CD4-positive, alpha-beta T cell treated with Interleukin-6 for 4 hours (primary cell): ENCODE measurements around the gene TNFRSF1A.

Experiments used
- DNase-seq: peaks from one replicate; pipeline ENCODE4 v3.0.0-alpha.2; 2020; ENCODE audit warnings: mixed read lengths

TNFRSF1A gene

DNA sequence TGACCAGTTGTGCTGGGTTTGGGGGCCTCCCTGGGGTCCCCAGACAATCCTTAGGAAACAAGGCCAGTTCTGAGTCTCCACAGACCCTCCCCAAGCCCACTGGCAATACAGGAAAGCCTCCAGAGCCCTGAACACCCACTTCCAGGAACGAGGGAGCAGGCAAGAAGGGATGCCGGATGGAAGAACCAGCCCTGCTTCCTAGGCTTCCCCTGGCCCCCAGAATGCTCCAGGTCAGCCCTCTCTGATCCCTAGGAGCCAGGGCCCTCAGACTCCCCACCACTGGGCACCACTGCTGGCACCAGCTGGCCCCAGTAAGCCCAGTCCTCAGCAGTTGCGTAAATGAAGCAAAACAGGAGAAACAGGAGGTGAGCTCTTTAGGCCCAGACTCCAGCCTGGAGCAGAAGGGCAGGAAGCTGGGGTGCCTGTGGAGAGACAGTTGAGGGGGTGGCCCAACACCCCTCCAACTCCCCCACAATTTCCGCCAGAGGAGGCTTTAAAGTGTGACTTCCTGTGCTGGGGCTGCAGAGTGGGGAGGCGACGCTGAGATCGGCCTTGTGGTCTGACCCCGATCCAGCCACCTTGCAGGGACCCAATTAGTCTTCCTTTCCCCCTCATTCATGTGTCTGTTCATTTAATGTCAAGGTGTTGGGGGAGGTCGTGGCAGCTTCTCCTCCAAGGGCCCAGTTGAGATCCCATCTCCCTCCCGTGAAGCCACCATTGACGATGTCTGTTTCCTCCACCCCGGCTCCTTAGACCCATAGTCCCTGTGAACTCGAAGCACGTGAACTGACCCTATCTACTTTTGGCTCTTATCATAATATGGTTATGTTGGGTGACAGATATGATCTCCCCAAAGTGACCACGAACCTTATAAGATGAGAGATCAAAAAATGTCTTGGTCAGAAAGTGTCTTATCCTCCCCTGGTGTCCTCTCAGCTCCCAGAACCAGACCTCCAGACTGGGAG, 4.7 kb downstream of the TNFRSF1A start:
- DNase-seq, result peak; percentile 75

DNA sequence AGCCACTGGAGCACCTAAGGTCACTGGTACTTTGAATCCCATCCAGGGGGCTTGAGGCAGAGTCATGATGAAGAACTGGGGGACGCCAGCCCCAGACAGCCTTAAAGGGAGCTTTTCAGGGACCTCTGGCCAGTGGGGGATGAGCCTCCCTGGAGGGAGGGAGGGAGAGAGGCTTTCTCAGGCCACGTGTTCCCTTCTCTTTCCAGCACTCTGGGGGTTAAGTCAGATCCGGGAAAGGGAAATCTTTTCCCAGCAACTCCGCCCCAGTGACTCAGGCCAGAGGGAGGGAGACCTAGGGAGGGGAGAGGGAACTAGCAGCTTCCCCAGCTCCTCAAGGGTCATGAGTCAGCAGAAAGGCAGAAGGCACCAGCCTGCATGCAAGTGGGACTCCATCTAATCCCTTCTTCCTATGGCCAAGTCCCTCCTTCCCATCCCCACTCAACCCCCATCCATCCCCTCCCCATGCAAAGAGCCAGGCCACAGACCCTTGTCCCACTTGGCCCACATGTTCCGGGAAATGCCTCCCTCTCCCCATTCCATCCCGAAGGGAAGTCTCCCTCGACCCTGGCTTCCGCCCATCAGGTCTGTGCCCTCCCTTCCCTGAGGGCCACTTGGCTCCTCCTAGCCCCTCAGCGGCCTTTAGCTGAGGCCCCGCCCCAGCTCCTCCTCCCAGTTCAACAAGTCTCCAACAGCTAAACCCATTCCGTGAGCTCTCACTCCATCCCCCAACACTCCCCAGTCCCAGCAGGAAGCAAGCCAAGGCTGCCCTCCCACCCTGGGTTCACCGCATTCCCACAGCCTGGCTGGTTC, 5.6 kb downstream of the TNFRSF1A start:
- peak; percentile 65 for DNase-seq

DNA sequence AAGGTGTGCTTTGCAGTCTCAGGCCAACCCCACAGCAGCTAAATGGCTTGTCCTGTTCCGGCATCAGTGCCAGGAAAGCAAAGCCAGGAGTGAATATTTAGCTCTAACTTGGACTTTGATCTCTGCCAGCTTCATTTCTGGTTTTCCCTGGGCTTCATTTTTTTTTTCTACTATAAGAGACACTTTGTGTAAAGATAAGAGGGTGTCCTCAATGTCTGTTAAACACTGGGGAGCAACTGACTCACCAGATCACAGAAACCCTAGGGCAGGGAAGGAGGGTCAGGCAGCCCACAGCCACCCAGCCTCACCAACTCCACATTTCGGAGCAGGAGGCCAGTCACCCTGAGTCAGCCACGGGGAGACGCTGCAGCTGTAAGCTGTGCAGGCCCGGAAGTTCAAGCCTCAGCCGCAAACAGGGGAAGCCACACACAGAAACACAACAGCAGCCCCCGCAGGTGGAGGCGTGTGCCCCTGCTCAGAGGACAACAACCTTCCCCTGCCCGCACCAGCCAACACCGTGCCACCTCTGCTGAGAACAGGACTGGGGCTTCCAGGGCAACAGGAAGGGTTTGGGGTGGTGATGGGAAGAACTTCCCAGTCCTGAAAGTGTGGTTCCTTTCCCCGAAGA, 6.3 kb downstream of the TNFRSF1A start:
- DNase-seq, result peak; percentile 93

DNA sequence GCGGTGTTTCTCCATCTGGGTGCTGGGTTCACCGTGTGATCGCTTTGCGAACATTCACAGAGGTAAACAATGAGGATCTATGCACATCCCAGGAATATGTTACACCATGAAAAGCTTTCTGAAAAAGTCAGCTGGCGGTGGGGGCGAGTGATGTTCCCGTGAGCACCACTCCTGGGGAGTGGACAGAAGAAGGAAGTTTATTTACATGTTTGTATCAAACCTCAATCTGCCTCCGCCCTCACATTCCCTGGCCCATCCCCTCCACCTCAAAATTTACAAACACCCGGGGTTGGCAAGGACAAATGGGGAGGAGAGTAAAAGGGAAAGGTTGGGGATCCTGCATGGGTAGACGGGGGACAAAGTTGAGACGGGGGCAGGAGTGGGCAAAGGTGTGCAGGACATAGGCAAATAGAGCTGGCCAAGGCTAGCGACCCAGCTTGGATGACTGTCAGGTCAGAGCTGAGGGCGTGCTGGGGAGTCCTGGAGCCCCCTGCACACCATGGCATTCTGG, 6.9 kb downstream of the TNFRSF1A start:
- no peak for DNase-seq

DNA sequence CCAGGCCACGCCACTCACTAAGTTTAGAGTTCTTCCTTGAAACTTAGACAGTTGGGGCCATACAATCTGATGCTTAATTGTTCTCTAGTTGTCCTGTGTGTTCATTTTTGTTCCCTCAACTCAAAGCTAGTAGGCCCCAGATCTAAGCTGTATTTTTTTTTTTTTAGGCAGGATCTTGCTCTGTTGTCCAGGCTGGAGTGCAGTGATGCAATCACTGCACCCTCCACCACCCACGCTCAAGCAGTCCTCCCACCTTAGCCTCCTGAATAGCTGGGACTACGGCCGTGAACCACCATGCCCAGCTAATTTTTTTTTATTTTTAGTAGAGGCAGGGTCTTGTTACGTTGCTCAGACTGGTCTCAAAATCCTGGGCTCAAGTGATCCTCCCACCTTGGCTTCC, 7.5 kb downstream of the TNFRSF1A start:
- no peak for DNase-seq

DNA sequence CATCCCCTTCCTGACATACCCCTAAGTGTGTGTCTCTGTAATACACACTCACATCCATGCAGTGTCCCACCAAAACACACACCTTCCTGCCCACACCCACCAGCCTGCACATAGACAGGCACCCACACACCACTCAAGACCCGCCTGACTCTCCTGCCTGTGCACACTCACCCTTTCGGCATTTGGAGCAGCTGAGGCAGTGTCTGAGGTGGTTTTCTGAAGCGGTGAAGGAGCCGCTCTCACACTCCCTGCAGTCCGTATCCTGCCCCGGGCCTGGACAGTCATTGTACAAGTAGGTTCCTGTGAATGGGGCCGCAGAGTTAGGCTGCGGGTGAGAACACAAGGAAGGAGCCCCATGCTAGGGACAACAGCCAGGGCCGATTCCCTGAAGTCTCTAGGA, 8.3 kb downstream of the TNFRSF1A start:
- DNase-seq, result peak; percentile 41

DNA sequence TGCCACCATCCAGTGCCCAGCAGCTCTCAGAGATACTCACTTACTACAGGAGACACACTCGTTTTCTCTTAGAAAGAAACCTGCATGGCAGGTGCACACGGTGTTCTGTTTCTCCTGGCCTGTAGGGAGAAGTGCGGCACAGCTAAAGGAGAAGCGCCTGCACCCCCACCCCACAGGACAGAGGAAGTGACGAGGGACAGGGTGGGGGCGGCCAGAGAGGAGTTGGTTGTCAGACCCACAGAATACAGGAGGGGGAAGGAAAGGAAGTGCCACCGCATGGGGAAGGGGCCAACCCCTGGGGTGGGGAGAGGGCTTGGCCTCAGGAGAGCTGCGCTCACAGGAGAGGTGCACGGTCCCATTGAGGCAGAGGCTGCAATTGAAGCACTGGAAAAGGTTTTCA, 8.8 kb downstream of the TNFRSF1A start:
- DNase-seq, result peak; percentile 37

DNA sequence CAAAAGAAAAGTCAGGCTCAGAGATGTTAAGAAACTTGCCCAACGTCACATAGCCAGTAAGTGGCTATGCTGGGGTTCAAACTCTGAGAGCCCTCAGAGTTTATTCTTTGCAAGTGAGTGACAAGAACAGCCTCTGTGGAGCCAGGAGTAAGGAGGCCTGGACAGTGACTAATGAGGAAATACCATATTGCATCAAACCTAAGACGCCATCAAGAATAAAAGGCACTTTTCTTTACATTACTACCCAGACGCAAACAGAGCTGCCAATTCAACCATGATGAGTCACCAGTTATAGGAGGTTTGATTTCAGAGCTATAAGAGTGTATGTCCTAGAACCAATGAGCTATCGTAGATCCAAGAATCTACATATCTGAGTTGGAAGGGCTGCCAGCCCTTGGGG, 9.4 kb downstream of the TNFRSF1A start:
- no peak for DNase-seq

DNA sequence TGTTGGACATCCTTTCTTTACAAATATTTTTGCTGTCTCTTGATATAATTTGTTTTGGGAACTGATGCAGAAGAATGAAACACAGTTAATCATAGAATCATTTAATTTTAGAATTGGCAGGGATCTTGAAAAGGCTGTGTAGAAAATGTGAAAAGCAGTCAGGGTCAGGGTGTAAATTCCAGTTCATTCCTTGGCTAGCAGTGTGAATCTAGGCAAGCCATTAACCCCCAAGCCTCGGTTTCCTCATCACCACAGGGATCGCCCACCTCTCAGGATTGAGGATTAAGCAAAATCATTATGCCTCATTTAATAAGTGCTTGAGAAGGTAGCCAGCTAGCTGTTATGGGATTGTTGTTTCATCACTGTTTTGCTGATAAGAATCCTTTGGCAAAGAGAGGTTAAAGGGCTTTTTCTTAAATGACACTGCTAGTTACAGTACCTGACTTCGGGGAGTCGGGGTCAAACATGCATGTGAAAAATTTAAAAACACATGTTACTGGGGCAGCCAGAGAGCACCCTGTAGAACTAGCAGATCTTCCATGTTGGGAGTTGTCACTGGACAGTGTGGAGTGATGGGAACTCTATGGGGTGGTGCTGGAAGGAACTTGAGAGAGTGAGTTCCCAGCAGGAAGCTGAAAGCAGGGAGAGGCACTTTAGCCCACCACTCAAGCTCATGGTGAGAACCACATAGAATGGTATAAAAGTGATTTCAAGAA, 10.7 kb downstream of the TNFRSF1A start:
- DNase-seq, result no peak

DNA sequence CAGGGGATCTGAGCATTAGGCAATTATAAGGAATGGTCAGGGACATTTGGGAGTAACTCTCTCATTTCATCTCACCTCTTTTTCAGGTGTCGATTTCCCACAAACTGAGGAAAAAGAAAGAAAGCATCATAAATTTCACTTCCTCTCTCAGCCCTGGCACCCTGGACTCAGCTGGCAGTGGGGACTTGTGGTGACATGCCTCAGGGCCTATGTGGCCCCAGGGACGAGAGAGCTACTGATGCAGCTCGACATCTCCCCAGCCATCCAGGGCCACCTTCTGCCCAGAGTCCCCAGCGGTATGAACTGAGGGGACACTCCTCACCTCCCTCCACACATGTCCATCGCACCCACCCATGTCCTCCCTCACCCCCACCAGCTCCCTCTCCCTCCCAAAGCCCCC, 11.7 kb downstream of the TNFRSF1A start:
- DNase-seq, result no peak

DNA sequence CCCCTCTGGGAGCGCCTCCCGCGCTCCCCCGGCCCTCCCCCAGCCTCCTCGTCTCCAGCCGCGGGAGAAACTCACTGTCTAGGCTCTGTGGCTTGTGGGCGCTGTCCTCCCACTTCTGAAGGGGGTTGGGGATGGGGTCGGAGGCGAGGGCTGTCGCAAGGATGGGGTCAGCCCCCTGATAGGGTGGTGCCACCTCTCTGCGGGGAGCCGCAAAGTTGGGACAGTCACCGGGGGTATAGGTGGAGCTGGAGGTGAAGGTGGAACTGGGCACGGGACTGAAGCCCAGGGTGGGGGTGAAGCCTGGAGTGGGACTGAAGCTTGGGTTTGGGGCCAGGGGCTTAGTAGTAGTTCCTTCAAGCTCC, 12.2 kb downstream of the TNFRSF1A start:
- DNase-seq, result no peak

DNA sequence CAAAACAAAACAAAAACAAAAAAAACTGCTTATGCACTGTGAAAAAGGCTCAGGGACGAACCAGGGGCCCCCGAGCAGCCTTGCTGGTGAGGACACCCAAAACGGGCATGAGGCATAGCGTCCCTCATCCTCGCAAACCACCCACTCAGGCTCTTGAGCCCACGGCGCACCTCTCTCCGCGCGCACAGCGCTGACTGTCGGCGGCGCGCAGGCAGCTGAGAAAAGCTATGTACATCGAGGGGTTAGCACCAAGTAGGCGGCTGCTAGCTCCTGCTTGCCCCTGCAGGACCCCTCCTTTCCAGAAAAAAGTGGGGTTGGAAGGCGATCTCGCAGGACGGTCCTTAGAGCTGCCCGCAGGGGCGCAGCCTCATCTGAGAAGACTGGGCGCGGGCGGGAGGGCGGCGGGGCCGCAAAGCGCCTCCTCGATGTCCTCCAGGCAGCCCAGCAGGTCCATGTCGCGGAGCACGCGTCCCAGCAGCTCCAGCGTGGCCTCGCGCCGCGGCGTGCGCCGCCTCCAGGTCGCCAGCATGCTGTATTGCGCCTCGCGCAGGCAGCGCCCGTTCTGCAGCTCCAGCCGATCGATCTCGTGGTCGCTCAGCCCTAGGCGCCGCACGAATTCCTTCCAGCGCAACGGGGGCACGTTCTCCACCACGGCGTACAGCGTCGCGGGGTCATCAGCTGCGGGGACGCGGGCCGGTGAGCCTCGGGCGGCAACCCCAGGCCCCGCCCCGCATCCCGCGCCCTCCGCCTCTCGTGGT, 12.8 kb downstream of the TNFRSF1A start:
- no peak for DNase-seq

DNA sequence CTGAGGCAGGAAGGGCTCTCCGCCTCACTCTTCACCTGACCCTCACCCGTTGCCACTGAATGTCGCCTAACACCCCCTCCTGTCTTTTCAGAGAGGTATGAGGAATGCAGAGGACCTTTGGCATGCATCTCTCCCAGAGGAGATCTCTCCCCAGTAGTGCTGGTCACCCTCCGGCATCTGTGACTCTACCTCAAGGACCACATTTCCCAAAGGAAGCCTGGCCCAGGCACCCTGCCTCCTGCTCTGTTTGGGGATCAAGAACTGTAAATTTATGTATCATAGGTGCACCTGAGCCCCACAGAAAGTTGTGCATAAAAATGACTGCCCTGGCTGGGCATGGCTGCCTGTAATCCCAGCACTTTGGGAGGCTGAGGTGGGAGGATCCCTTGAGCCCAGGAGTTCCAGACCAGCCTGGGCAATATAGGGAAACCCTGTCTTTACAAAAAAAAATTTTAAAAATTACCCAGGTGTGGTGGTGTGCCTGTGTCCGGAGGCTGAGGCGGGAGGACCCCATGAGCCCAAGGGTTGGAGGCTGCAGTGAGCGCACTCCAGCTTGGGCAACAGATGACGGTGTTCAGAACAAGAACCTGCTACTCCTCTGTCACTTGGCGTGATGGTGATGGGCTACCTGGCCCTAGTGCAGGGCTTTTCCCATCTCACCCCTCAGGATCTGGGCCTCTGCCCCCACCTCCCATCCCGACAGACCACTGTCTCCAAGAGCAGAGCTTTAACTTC, 13.7 kb downstream of the TNFRSF1A start:
- DNase-seq, result no peak

DNA sequence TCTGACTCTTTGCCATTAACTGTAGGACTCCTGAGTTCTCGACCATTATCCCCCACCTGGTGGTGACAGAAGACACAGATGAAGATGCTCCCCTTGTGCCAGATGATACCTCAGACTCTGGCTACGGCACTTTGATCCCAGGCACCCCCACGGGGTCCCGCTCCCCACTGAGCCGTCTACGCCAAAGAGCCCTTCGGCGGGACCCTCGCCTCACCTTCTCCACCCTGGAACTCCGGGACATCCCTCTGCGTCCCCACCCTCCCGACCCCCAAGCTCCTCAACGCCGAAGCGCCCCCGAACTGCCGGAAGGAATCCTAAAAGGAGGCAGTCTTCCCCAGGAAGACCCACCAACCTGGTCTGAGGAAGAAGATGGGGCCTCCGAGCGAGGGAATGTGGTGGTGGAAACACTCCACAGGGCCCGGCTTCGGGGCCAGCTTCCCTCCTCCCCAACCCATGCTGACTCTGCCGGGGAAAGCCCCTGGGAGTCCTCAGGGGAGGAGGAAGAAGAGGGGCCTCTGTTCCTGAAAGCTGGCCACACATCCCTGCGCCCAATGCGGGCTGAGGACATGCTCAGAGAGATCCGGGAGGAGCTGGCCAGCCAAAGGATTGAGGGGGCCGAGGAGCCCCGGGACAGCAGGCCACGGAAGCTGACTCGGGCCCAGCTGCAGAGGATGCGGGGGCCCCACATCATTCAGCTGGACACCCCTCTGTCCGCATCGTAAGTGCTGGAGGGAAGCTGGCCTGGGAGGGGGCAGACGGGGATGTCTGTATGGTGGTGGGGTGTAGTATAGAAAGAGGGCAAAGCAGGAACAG, 14.4 kb downstream of the TNFRSF1A start:
- no peak for DNase-seq

DNA sequence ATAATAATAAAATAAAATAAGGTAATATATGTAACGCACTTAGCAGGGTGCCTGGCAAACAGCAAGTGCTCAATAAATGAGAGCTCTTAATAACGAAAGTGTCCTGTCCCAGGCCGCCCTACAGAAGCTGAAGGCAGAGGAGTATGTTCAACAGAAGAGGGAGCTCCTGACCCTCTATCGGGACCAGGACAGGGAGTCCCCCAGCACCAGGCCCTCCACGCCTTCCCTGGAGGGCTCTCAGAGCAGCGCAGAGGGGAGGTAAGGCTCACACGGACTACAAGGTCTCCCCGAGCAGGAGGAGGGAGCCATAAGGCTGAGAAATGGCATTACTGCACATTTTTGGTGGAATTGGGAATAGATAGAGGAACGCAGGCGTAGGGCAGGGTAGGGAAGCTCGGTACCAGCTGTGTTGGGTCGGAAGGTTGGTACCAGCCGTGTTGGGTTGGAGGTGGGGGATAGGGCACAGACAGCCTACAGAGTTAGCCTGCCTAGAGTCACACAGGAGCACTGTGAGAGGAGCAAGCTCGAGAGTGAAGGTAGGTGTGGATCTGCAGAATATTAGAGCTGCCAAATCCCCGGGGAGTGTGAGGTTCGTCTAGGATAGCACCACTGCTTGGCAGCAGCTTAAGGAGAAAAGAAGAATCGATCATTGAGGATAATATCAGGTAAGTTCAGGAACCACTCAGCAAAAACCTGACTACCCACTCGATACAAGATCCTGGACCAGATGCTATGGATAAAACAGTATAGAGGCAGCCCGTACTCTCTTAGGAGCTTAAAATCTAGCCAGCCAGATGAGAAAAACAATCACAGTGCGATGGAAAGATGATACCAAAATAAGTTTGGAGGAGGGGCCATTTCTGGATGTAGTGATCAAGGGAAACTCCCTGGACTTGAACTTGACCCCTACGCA, 15.3 kb downstream of the TNFRSF1A start:
- peak; percentile 33 for DNase-seq

DNA sequence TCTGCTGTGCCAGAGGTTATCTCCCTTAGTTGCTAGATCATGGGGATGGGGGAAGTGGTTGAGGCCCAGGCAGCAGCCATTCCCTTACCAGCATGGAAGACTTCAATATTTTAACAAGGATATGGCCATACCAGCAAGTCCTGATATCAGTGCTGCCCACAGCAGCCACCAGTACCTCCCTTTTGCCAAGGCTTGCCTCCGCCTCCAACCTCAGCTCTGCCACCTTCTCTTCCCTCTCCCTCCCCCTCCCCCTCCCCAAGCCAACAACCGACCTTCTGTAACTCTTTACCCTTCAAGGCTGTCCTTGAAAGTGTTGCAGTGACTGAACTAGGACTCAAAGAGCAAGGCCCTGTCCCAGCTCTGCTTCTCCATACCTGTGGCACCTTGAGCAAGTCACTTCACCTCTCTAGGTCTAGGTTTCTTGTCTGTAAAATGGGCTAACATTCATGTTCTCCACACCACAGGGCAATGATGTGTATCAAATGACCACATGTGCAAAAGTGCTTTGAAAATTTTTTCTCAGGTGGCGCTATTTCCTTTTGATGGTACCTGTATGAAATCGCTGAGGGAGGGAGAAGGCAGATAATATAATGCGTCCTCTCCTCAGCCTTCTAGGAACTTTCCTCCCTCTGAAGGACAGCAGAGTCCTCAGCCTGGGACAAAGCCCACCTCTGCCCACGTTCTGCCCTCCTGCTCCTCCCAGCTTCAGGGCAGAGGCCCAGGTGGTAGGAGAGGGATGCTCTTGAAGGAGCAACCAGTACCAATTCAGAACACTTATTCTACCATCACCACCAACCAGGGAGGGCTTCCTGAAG, 16.7 kb downstream of the TNFRSF1A start:
- DNase-seq, result no peak

DNA sequence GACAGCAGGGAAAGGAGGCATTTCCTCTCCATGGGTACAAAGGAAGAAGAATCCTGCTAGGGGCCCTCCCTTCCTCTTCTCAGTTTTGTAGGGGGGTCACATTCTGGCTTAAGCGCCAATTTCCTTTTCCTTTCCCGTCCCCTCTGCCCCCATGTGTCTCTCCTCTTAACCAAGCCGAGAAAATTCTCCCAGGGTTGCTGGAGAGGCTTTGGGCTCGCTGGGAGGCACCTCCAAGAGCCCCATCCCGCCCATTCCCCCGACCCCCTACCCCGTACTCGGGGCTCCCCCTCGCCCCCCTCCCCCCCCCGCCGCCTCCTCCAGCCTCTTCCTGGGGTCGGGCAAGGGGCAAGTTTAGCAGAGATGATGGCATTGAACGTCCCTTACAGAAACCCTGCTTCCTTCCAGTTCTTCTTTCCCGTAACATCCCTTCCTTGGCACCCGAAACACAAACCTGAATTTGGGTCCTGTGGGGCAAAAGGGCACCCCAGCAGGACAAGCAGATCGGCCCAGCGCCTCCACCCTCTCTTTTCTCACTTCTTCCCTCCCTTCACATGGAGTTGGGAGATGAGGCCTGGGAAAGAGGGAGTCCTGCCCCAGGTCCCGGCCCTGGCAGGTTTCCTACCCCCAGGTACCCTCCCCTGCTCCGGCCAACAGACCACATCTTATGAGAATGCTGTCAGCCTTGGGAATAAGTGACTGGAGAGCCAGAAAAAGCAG, 17.7 kb downstream of the TNFRSF1A start:
- DNase-seq, result no peak
